CD14-positive monocyte (primary cell): ENCODE data around the gene LYRM7. TPM values are rescaled to one million over a fixed set of nuclear protein-coding genes. Genes with fewer than 3 reads are reported as not detected.

ENCODE experiments used
- DNase-seq, 3 donors: peaks; one replicate each; pipeline ENCODE4 v3.0.0-alpha.2; 2011 to 2022
- H2AFZ ChIP-seq: 2 replicates; pipeline ENCODE4 v1.6.0; 2012; ENCODE audit warnings: mild to moderate bottlenecking, low read depth, low read length, inconsistent platforms; ENCODE audit not compliant: insufficient read depth, poor library complexity, severe bottlenecking
- H3K27ac ChIP-seq, 2 donors: 1 replicate in 1 of 2; 2 replicates in 1 of 2; pipeline ENCODE4 v1.5.1; 2012 to 2013; ENCODE audit warnings: low read length in 2 of 2, control low read depth in 1 of 2, inconsistent platforms in 1 of 2, low read depth in 1 of 2, mild to moderate bottlenecking in 1 of 2
- H3K27me3 ChIP-seq, 2 donors: one replicate each; pipeline versions ENCODE4 v1.6.0 to v1.6.1; 2011 to 2013; ENCODE audit warnings: low read length in 2 of 2; ENCODE audit not compliant: control insufficient read depth in 2 of 2, insufficient read depth in 2 of 2
- H3K36me3 ChIP-seq, 2 donors: replicated peaks in 1 of 2; 1 replicate in 1 of 2; 2 replicates in 1 of 2; pipeline versions ENCODE4 v1.5.1 to v1.6.1; 2012 to 2013; ENCODE audit warnings: low read length in 2 of 2, control low read depth in 1 of 2, inconsistent platforms in 1 of 2, mild to moderate bottlenecking in 1 of 2; ENCODE audit not compliant: insufficient read depth in 2 of 2, control insufficient read depth in 1 of 2
- H3K4me1 ChIP-seq, 2 donors: 1 replicate in 1 of 2; 2 replicates in 1 of 2; pipeline versions ENCODE4 v1.5.1 to v1.6.1; 2012 to 2013; ENCODE audit warnings: low read length in 2 of 2, control low read depth in 1 of 2, inconsistent platforms in 1 of 2, mild to moderate bottlenecking in 1 of 2, moderate library complexity in 1 of 2; ENCODE audit not compliant: insufficient read depth in 2 of 2, control insufficient read depth in 1 of 2
- H3K4me2 ChIP-seq: replicated peaks from 2 replicates; pipeline ENCODE3; 2012; ENCODE audit warnings: low read length, moderate library complexity, mild to moderate bottlenecking; ENCODE audit not compliant: poor library complexity, severe bottlenecking; ENCODE audit errors: extremely low read depth
- H3K4me3 ChIP-seq, 3 experiments: fragments of 200-600 bp in 1 of 3; sonication (generic) in 1 of 3; replicated peaks in 1 of 3; 1 replicate in 2 of 3; 2 replicates in 1 of 3; pipeline ENCODE4 v1.5.1; 2011 to 2013; ENCODE audit warnings: low read length in 3 of 3, mild to moderate bottlenecking in 3 of 3, control low read depth in 2 of 3, low read depth in 2 of 3, inconsistent platforms in 1 of 3, moderate library complexity in 1 of 3
- H3K79me2 ChIP-seq: 2 replicates; pipeline ENCODE4 v1.6.0; 2012; ENCODE audit warnings: mild to moderate bottlenecking, control low read depth, inconsistent platforms, low read length, moderate library complexity; ENCODE audit not compliant: insufficient read depth
- H3K9ac ChIP-seq: 2 replicates; pipeline ENCODE4 v1.6.0; 2017; ENCODE audit warnings: low read length, mild to moderate bottlenecking; ENCODE audit not compliant: insufficient read depth, poor library complexity, severe bottlenecking
- H3K9me3 ChIP-seq, 2 donors: replicated peaks in 1 of 2; 1 replicate in 1 of 2; 2 replicates in 1 of 2; pipeline versions ENCODE4 v1.5.1 to v1.6.1; 2012 to 2013; ENCODE audit warnings: low read length in 2 of 2, control low read depth in 1 of 2; ENCODE audit not compliant: control insufficient read depth in 1 of 2, insufficient read depth in 1 of 2
- H4K20me1 ChIP-seq: 2 replicates; pipeline ENCODE4 v1.6.0; 2012; ENCODE audit warnings: mild to moderate bottlenecking, low read length, control low read depth, moderate library complexity; ENCODE audit not compliant: insufficient read depth
- H3K27ac Mint-ChIP-seq, 7 donors: one replicate each; pipeline ENCODE4 v1.8.0; 2020; ENCODE audit warnings: mild to moderate bottlenecking in 7 of 7, mixed read lengths in 7 of 7, moderate library complexity in 6 of 7, inconsistent platforms in 2 of 7
- H3K27me3 Mint-ChIP-seq, 3 donors: one replicate each; pipeline ENCODE4 v1.8.0; 2021 to 2022; ENCODE audit warnings: low read depth in 3 of 3, mild to moderate bottlenecking in 3 of 3, mixed read lengths in 3 of 3, moderate library complexity in 3 of 3, inconsistent platforms in 1 of 3
- H3K36me3 Mint-ChIP-seq, 2 donors: one replicate each; pipeline ENCODE4 v1.8.0; 2020; ENCODE audit warnings: mixed read lengths in 2 of 2, inconsistent platforms in 1 of 2, mild to moderate bottlenecking in 1 of 2
- H3K4me1 Mint-ChIP-seq: one replicate; pipeline ENCODE4 v1.8.0; 2020; ENCODE audit warnings: mild to moderate bottlenecking, mixed read lengths
- H3K4me3 Mint-ChIP-seq, 2 donors: one replicate each; pipeline ENCODE4 v1.8.0; 2020; ENCODE audit warnings: mild to moderate bottlenecking in 2 of 2, mixed read lengths in 2 of 2, moderate library complexity in 1 of 2
- H3K9me3 Mint-ChIP-seq, 7 donors: one replicate each; pipeline ENCODE4 v1.8.0; 2020 to 2022; ENCODE audit warnings: mixed read lengths in 7 of 7, mild to moderate bottlenecking in 6 of 7, moderate library complexity in 6 of 7, inconsistent platforms in 2 of 7
- CTCF ChIP-seq: fragments of 200-600 bp; IDR thresholded peaks from one replicate; pipeline ENCODE4 v1.8.0; 2022; ENCODE audit warnings: antibody characterized with exemption, mild to moderate bottlenecking
- WGBS: methylation state at CpG from one replicate; pipeline ENCODE4 v1.1.5; 2013; ENCODE audit warnings: missing lambda C conversion rate; ENCODE audit not compliant: insufficient coverage; 5-methylcytosine and 5-hydroxymethylcytosine counted together
- intact Hi-C, 2 donors: fragments of 100-400 bp; cut with micrococcal nuclease; formaldehyde crosslinking; loops; one replicate each; pipeline versions ENCODE4 v1.15.0 to v1.15.1; 2023
- polyA plus RNA-seq, 3 donors: library from polyadenylated mRNA; depleted of rRNA in 1 of 3; unstranded in 2 of 3; stranded (reverse) in 1 of 3; fragments of 300-500 nt in 2 of 3; fragments of >200 nt in 1 of 3; fragmentation: Illumina TruSeq in 2 of 3; gene quantifications; 1 replicate in 2 of 3; 2 replicates in 1 of 3; pipeline ENCODE4 v1.2.3, GENCODE V29; 2012 to 2021

LYRM7 gene
- polyA plus RNA-seq, 3 donors: 3.1 to 3.7 (median 3.2) TPM

DNA sequence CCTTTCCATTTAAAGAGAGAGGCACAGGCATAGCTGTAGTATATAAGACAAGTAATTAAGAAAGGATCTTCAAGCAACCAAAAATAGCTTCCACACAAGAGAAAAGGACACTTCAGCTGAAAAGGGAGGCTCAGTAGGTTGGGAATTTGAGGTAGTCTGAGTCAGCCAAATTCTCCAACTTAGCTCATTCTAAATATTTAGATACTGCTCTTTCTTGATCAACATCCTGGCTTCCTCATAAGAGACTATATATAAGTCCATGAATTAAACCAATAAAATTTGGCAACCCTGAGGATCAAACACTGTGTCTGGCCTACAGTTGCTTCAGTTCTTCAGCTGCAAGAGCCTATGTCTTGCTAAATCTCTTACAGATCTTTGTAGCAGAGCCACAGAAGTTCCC is 23.5 kb upstream of the LYRM7 start:
- H3K9ac ChIP-seq: no peak overlapping the region
- no peaks in the 10 kb centered on the region for H3K27me3 ChIP-seq
- H3K4me3 ChIP-seq: no peak overlapping the region
- H2AFZ ChIP-seq: no peak overlapping the region
- no peak for DNase-seq
- no peaks in the 10 kb centered on the region for H3K79me2 ChIP-seq
- Mint-ChIP-seq H3K27me3 (peaks cover 0 to 2% (median 1%) of the 10 kb centered on the region in 3 donors), H3K9me3 (no peaks in the 10 kb centered on the region), H3K4me3 (no peak overlapping the region), H3K27ac (no peak overlapping the region), H3K4me1 (peaks cover 7% of the 10 kb centered on the region), H3K36me3 (no peaks in the 10 kb centered on the region)
- H3K36me3 ChIP-seq: no peaks in the 10 kb centered on the region
- H3K4me1 ChIP-seq: no peaks in the 10 kb centered on the region
- TF ChIP-seq CTCF: no peak
- H3K27ac ChIP-seq: no peak overlapping the region
- H3K4me2 ChIP-seq: no peak overlapping the region
- intact Hi-C loops: no loop called here
- H3K9me3 ChIP-seq: no peaks in the 10 kb centered on the region
- H4K20me1 ChIP-seq: no peaks in the 10 kb centered on the region

DNA sequence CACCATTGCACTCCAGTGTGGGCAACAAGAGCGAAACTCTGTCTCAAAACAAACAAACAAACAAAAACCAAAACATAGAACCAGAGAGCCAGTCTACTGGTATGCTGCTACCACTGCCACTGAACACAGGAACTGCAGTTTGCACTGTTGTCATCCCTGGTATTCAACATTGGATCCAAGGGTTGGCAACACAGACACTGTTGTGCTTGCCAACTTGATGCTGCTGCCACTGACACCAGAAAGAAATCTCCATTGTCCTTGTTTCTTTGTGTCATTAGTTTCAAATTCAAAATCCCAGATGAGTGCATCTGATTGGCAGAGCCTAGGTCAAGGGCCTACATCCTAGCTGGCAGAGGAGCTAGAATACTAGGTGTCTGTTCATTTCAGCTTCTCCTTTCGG is 21.9 kb upstream of the LYRM7 start:
- Histone ChIP-seq H3K79me2 (no peaks in the 10 kb centered on the region), H3K4me1 (no peaks in the 10 kb centered on the region), H3K4me3 (no peak overlapping the region), H3K27ac (no peak overlapping the region), H3K27me3 (no peaks in the 10 kb centered on the region), H3K36me3 (no peaks in the 10 kb centered on the region), H3K9ac (no peak overlapping the region), H2AFZ (no peak overlapping the region), H3K9me3 (no peaks in the 10 kb centered on the region), H4K20me1 (no peaks in the 10 kb centered on the region), H3K4me2 (no peak overlapping the region)
- no peak for DNase-seq
- Mint-ChIP-seq H3K27ac (no peak overlapping the region), H3K27me3 (peaks cover 0 to 2% (median 1%) of the 10 kb centered on the region in 3 donors), H3K9me3 (no peaks in the 10 kb centered on the region), H3K4me3 (no peak overlapping the region), H3K4me1 (no peaks in the 10 kb centered on the region), H3K36me3 (peaks cover 0 to 3% of the 10 kb centered on the region in 2 donors)
- no peak for TF ChIP-seq CTCF
- 100% methylated on average over 1 of the region's 2 CpGs for WGBS
- intact Hi-C loops: no loop called here
